T-helper 1 cell treated with Interleukin-12 subunit alpha and Interleukin-12 subunit beta and Interleukin-4 antibody, amounts not matched to agents 30 ng/mL and 1 ng/mL, for 36 hours (primary cell): ENCODE data around the gene TMEM163. TPM values are rescaled to one million over a fixed set of nuclear protein-coding genes. Genes with fewer than 3 reads are reported as not detected.
"Not testable (repeated sequence)": the region's sequence is repeated elsewhere in the genome, so short reads cannot be mapped to it uniquely, and the experiment has no call there.

Experiments
- intact Hi-C: fragments of 100-400 bp; cut with micrococcal nuclease; formaldehyde crosslinking; loops from one replicate; pipeline ENCODE4 v1.15.1; 2024
- total RNA-seq: library from RNA; stranded (reverse); gene quantifications from 2 replicates; pipeline ENCODE4 v1.2.3, GENCODE V29; 2022

TMEM163 gene
- total RNA-seq, 1 donor from 2014 or later: 0.29 TPM

DNA sequence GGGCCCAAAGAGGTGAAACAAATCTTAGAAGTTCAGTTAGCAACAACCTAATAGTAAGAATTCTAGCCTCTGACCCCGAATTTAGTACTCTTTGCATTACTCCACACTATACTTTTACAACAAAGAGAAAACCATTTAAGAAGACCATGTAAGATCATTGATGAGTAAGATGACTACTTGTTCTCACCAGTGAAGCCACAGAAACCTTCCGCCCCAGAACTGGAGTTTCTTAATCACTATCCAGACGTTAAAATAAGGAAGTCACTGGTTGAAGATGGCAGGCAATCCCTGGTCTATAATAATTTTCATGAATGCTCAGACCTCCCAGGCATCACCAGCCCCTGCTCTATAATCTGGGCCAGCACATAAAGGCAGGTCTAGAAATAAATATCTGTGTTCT is 95.0 kb downstream of the TMEM163 start:
- intact Hi-C loops: no loop called here

GRCh38 chr2:134623046-134623445 is 95.8 kb downstream of the TMEM163 start:
- intact Hi-C loops: no loop called here

DNA sequence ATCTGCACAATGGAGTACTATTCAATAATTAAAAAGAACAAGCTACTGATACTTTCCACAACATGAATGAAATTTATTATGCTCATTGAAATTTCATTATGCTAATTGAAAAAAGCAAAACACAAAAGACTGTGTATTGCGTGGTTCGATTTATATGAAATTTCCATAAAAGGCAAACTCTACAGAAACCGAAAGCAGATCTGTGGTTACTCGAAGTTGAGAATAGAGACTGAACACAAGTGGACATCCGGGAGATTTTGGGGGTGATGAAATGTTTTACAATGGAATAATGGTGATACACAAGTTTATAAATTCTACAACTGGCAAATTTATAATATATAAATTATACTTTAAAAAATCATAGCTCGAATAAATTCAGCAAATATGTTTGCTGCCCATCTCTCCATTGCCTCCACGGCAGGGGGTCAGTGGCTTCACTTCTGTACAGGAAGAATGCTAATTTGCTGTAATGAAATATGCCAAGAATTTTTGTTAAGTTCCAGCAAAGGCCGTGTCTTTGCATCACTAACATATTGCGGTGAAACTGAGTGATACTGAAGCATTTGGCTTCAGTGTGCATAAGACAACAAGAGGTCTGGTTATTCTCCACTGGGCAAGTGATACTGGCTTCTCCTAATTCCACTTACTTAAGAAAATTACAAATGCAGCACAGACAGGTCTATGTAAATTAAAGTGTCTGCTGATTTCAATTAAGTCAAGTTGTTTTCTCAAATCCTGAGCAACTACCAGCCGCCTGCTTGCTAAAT is 96.7 kb downstream of the TMEM163 start:
- intact Hi-C loops: no loop called here

DNA sequence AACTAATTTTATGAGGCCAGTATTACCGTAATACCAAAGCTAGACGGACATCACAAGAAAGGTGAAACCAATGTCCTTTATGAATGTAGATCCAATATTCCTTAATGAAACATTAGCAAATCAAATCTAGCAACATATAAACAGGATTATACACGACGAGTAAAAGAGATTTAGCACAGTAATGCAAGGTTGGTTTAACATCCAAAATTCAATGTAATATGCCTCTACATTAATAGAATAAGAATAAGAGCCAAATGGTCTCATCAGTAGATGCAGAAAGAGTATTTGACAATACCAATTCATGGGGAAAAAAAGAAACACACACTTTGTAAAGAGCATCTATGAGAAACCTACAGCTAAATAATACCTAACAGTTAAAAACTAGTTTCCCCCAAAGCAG is 99.5 kb downstream of the TMEM163 start:
- intact Hi-C loops: no loop called here

DNA sequence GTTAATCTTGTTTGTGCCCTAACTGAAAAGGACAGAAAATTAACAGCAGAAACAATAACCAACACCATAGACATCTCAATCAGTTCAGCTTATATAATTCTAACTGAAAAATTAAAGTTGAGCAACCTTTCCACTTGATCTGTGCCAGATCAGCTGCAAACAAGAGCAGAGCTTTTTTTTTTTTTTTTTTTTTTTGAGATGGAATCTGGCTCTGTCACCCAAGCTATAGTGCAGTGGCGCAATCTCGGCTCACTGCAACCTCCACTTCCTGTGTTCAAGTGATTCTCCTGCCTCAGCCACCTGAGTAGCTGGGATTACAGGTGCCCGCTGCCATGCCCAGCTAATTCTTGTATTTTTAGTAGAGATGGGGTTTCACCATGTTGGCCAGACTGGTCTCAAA is 103.3 kb downstream of the TMEM163 start:
- intact Hi-C loops: not testable (repeated sequence)

- intact Hi-C loops: no loop called here
These were observed 107.5 kb downstream of the TMEM163 start for GRCh38 chr2:134611316-134611715.

GRCh38 chr2:134610871-134611270 is 107.9 kb downstream of the TMEM163 start:
- intact Hi-C loops: no loop called here

DNA sequence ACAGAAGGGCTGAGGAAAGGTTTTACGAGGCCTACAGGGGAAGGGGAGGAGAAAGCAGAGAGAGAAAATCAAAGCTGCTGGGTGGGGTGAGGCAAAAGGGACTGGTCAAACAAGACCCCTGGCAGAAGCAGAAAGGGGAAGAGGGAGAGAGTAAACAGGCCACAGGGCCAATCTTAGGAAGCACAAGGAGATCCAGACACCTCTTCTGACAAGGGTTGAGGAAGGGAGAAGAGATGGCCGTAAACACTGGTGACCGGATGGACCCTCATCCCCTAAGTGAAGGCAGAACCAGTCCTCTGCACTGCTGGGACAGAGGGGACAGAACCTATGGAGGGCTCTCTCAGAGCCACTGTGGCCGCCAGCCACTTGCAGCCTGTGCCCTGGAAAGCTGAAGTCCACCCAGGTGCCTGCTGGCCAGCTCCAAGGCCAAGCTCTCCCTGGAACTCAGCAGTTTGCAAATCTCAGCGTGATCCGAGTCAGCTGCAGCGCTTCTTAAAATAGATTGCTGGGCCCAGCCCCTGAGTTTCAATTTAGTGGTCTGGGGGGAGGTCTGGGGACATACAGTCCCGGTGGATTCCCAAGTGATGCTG is 108.8 kb downstream of the TMEM163 start:
- intact Hi-C loops: no loop called here

- intact Hi-C loops: no loop called here
These were observed 114.8 kb downstream of the TMEM163 start for GRCh38 chr2:134603966-134604365.

GRCh38 chr2:134602666-134603065 is 116.1 kb downstream of the TMEM163 start:
- intact Hi-C loops: no loop called here

- intact Hi-C loops: no loop called here
These were observed 117.5 kb downstream of the TMEM163 start for GRCh38 chr2:134601264-134601663.

DNA sequence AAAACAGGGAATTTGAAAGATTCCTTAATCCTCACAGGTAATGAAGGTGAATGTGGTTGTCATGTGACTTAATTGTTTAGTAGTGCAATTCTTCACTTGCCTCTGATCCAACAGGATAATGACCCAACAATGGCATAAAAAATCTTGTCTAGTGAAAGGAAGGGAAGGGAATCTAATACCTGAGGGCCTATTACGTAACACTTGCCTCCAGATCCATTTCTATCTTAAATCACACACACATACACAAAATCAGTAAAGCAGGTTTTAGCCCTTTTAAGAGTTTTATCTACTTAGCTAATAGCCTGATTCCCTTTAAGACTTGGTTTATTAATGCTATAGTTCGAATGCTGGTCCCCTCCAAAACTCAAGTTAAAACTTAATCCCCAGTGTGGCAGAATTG is 118.6 kb downstream of the TMEM163 start:
- intact Hi-C loops: no loop called here

- intact Hi-C loops: no loop called here
These were observed 119.6 kb downstream of the TMEM163 start for GRCh38 chr2:134599236-134599635.

DNA sequence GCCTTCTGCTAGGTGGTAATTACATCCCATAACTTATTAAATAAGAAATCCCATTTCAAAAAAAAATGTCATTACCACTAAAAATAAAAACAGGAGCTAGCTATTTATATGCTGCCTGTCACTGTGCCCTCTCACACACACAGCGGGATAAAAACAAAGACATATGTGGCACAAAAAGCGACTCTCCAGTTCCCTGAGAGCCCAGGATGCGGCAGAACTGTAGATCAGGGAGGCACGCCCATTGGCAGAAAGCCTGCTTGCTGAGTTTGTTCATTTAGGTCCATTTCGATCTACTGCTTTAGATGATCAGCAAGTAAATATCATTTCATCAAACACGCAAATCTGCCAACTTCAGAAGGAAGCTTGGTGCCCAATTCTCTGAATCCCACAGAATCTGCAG is 124.4 kb downstream of the TMEM163 start:
- intact Hi-C loops: no loop called here

- intact Hi-C loops: no loop called here
These were observed 125.3 kb downstream of the TMEM163 start for GRCh38 chr2:134593519-134593918.

GRCh38 chr2:134592377-134592776 is 126.4 kb downstream of the TMEM163 start:
- intact Hi-C loops: no loop called here

GRCh38 chr2:134591526-134591925 is 127.3 kb downstream of the TMEM163 start:
- intact Hi-C loops: no loop called here

DNA sequence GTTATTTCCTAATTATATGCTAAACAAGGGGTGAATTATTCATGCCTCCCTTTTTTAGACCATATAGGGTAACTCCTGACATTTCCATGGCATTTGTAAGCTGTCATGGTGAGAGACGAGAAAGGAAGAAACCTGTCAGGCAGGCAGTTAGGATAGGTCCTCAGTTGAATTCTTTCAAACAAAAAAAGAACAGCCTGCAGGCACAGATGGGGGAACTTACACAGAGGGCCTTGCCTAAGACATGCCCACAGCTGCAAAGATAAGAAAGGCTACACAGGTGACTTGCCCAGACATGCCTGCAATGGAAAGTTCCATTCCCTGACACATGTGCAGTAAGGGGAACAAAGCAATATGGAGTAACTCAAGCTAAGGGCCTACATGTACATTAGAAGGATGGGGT is 128.1 kb downstream of the TMEM163 start:
- intact Hi-C loops: no loop called here

- intact Hi-C loops: not testable (repeated sequence)
These were observed 129.4 kb downstream of the TMEM163 start for GRCh38 chr2:134589171-134590083.

DNA sequence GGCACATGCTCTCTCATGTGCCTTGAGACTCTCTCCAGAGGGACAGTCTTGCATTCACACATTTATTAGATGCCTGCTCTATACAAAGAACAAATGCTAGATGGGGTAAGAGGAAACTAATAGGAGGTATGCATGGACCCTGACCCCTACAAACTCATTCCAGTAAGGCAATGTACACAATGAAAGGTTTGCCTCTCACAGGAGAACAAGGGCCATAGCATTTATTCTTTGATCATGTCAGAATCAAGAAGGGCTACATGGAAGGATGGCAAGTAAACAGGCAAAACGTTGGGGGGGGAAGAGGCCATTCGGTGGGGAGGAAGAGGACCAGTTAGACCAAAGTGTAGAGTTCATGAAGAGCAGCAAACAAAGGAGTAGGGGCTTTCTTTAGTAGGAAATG is 130.2 kb downstream of the TMEM163 start:
- intact Hi-C loops: no loop called here

- intact Hi-C loops: no loop called here
These were observed 132.4 kb downstream of the TMEM163 start for GRCh38 chr2:134586326-134586965.
